Erythroblast (primary cell): ENCODE results near the gene HNRNPLL.

Source experiments
- GATA1 ChIP-seq: IDR thresholded peaks from 2 replicates; pipeline ENCODE4 v1.6.1; 2011; ENCODE audit warnings: low read depth, mild to moderate bottlenecking, control low read depth, low read length, moderate library complexity
- POLR2A ChIP-seq: IDR thresholded peaks from 2 replicates; pipeline ENCODE4 v1.6.1; 2011; ENCODE audit warnings: mild to moderate bottlenecking, low read length

DNA sequence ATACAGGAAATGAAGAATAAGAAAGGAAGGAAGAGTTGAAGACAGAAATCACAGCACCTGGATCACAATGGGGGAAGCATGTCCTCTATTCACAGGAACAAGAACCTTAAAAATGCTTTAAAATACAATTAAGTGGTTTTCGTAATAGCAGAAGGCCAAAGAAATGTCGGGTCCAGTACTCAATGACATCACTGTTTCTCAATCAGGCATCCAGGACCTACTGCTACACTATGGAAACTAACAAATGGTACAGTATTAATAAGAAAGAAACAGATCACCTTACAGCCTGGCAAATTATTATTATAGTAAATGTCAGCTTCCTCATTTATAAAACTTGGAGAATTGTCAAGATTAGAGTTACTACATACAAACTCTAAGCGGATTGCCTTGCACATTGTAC is 15.8 kb downstream of the HNRNPLL start:
- TF ChIP-seq POLR2A (no peak), GATA1 (no peak)
